Hypothalamus (tissue), 51 donors: ENCODE results near the gene VENTX.
"Not testable (repeated sequence)": the region's sequence is repeated elsewhere in the genome, so short reads cannot be mapped to it uniquely, and the experiment has no call there.

Source experiments
- DNase-seq, 51 donors: peaks; one replicate each; lab custom pipeline; 2025; lab: John Stamatoyannopoulos, UW

VENTX gene

GRCh38 chr10:133234796-133235195, 2.9 kb upstream of the VENTX start:
- DNase-seq: not testable (repeated sequence)

- DNase-seq: no peak
These were observed 2.3 kb upstream of the VENTX start for GRCh38 chr10:133235265-133235855.

GRCh38 chr10:133235932-133236331, 1.7 kb upstream of the VENTX start:
- no peak for DNase-seq

GRCh38 chr10:133236401-133237240, 1.0 kb upstream of the VENTX start:
- DNase-seq: no peak

- no peak for DNase-seq
These were observed 441 bp upstream of the VENTX start for GRCh38 chr10:133237241-133237587.

- no peak for DNase-seq
These were observed 780 bp downstream of the VENTX start for GRCh38 chr10:133238466-133238804.

- no peak for DNase-seq
These were observed 2.3 kb downstream of the VENTX start for GRCh38 chr10:133239990-133240389.

- no peak for DNase-seq
These were observed 4.0 kb downstream of the VENTX start for GRCh38 chr10:133241501-133242205.

- DNase-seq: no peak
These were observed 5.1 kb downstream of the VENTX start for GRCh38 chr10:133242611-133243356.

GRCh38 chr10:133243593-133243992, 5.9 kb downstream of the VENTX start:
- no peak for DNase-seq

- no peak for DNase-seq
These were observed 8.0 kb downstream of the VENTX start for GRCh38 chr10:133245439-133246235.

GRCh38 chr10:133246236-133246626, 8.6 kb downstream of the VENTX start:
- DNase-seq: no peak

GRCh38 chr10:133247681-133248333, 10.2 kb downstream of the VENTX start:
- no peak for DNase-seq

GRCh38 chr10:133248334-133248715, 10.7 kb downstream of the VENTX start:
- no peak for DNase-seq

- DNase-seq: no peak
These were observed 11.6 kb downstream of the VENTX start for GRCh38 chr10:133249094-133249780.

- DNase-seq: no peak
These were observed 12.5 kb downstream of the VENTX start for GRCh38 chr10:133249975-133250754.

- DNase-seq: no peak
These were observed 13.9 kb downstream of the VENTX start for GRCh38 chr10:133251388-133252222.

GRCh38 chr10:133252223-133252552, 14.5 kb downstream of the VENTX start:
- no peak for DNase-seq
